NCI-H1930 (cell line): ENCODE results near the gene COX5A.

Experiments
- DNase-seq, 2 experiments: peaks; one replicate each; lab custom pipeline; 2025; lab: John Stamatoyannopoulos, UW

The COX5A gene

DNA sequence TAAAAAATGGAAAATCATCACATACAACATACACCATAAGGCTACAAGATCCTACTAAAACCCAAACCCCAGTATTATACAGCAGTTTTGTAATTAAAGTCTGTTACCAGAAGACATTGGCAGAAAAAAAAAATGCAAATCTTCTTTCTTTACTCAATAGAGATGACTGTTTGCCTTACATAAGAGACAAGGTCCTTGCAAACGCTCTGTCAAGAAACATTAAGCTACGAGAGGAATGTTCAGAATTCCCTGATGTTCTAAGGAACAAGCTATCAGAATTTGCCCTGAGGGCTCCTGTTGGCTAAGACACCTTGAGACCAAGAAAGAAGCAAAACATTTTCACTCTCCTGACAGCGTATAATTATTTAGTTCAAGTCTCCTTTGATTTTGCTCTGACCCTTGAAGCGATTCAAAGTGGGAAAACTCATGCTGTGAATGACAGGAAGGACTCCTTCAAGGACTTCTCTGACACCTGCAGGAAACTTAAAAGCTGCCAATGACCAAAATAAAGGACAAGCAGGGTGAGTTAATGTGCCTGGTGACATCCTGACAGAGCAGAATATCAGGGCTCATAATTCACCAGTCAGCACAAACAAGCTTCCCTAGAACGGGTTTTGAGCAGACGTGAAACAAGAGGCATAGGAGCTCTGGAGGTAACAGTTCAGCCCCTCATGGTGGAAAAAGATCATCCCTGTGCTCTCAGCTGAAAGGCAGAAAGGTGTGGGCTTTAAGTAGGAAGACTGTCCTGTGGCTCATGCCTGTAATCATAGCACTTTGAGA lies 67.2 kb downstream of the COX5A start:
- no peak for DNase-seq
